ENCODE data around the gene KRT24. TPM values are rescaled to one million over a fixed set of nuclear protein-coding genes. Genes with fewer than 3 reads are reported as not detected.

The KRT24 gene
- total and polyA plus RNA-seq, 4 donors = not detected

Other genes with a start within 250 kb of the KRT24 start
- gene TNS4, start 202.1 kb downstream of the KRT24 start, total RNA-seq = not detected
- under 1 TPM in 1 of 2 donors, not detected in 1; 0.29 TPM for gene TNS4, start 202.1 kb downstream of the KRT24 start, polyA plus RNA-seq (ENCODE audit: insufficient read length in 2 of 2)
- under 1 TPM; 0.11 to 0.20 TPM for gene CCR7, start 138.3 kb downstream of the KRT24 start, total RNA-seq
- under 1 TPM; 0.17 to 0.33 TPM for gene CCR7, start 138.3 kb downstream of the KRT24 start, polyA plus RNA-seq (ENCODE audit: insufficient read length in 2 of 2)
- gene SMARCE1, start 55.9 kb downstream of the KRT24 start, total RNA-seq = 100 to 1,000 TPM in 1 of 2 donors, 10 to 100 TPM in 1; 77.1 to 133 TPM
- 100 to 1,000 TPM; 114 to 128 TPM for gene SMARCE1, start 55.9 kb downstream of the KRT24 start, polyA plus RNA-seq (ENCODE audit: insufficient read length in 2 of 2)
- 10 to 100 TPM in 1 of 2 donors, 1 to 10 TPM in 1; 5.0 to 31.1 TPM for gene KRT222, start 38.6 kb downstream of the KRT24 start, total RNA-seq
- gene KRT222, start 38.6 kb downstream of the KRT24 start, polyA plus RNA-seq (ENCODE audit: insufficient read length in 2 of 2) = 10 to 100 TPM; 13.7 to 22.0 TPM
- gene KRT25, start 51.6 kb upstream of the KRT24 start, total RNA-seq = under 1 TPM in 1 of 2 donors, not detected in 1; 0.40 TPM
- under 1 TPM in 1 of 2 donors, not detected in 1; 0.15 TPM for gene KRT25, start 51.6 kb upstream of the KRT24 start, polyA plus RNA-seq (ENCODE audit: insufficient read length in 2 of 2)
- gene KRT26, start 68.4 kb upstream of the KRT24 start, total RNA-seq = not detected
- gene KRT26, start 68.4 kb upstream of the KRT24 start, polyA plus RNA-seq (ENCODE audit: insufficient read length in 2 of 2) = not detected
- not detected for gene KRT27, start 78.8 kb upstream of the KRT24 start, total RNA-seq
- gene KRT27, start 78.8 kb upstream of the KRT24 start, polyA plus RNA-seq (ENCODE audit: insufficient read length in 2 of 2) = not detected
- gene KRT28, start 96.2 kb upstream of the KRT24 start, total RNA-seq = not detected
- not detected for gene KRT28, start 96.2 kb upstream of the KRT24 start, polyA plus RNA-seq (ENCODE audit: insufficient read length in 2 of 2)
- 10 to 100 TPM in 1 of 2 donors, 1 to 10 TPM in 1; 4.3 to 17.5 TPM for gene KRT10, start 118.9 kb upstream of the KRT24 start, total RNA-seq
- 10 to 100 TPM; 62.6 to 65.0 TPM for gene KRT10, start 118.9 kb upstream of the KRT24 start, polyA plus RNA-seq (ENCODE audit: insufficient read length in 2 of 2)
- gene KRT12, start 163.5 kb upstream of the KRT24 start, total RNA-seq = under 1 TPM in 1 of 2 donors, not detected in 1; 0.40 TPM
- gene KRT12, start 163.5 kb upstream of the KRT24 start, polyA plus RNA-seq (ENCODE audit: insufficient read length in 2 of 2) = not detected
- gene KRT20, start 181.5 kb upstream of the KRT24 start, total RNA-seq = not detected
- not detected for gene KRT20, start 181.5 kb upstream of the KRT24 start, polyA plus RNA-seq (ENCODE audit: insufficient read length in 2 of 2)
- 1 to 10 TPM in 1 of 2 donors, under 1 TPM in 1; 0.33 to 1.2 TPM for gene KRT23, start 233.9 kb upstream of the KRT24 start, total RNA-seq
- under 1 TPM in 1 of 2 donors, not detected in 1; 0.56 TPM for gene KRT23, start 233.9 kb upstream of the KRT24 start, polyA plus RNA-seq (ENCODE audit: insufficient read length in 2 of 2)